HUES48 (cell line): ENCODE results near the gene DAD1.

Experiments
- H3K27ac ChIP-seq: one replicate; pipeline ENCODE4 v1.7.0; 2013; ENCODE audit warnings: low read depth, low read length, inconsistent platforms
- H3K27me3 ChIP-seq: 2 replicates; pipeline ENCODE4 v1.6.1; 2013; ENCODE audit warnings: mild to moderate bottlenecking, low read length; ENCODE audit not compliant: control insufficient read depth, insufficient read depth
- H3K36me3 ChIP-seq: 2 replicates; pipeline ENCODE4 v1.6.1; 2013; ENCODE audit warnings: low read length; ENCODE audit not compliant: control insufficient read depth, insufficient read depth
- H3K4me1 ChIP-seq: 2 replicates; pipeline ENCODE4 v1.6.1; 2013; ENCODE audit warnings: mild to moderate bottlenecking, low read length; ENCODE audit not compliant: control insufficient read depth, insufficient read depth
- H3K4me3 ChIP-seq: 2 replicates; pipeline ENCODE4 v1.5.1; 2013; ENCODE audit warnings: mild to moderate bottlenecking, low read depth, low read length
- H3K9ac ChIP-seq: 2 replicates; pipeline ENCODE4 v1.6.1; 2013; ENCODE audit warnings: mild to moderate bottlenecking, low read depth, low read length, moderate library complexity
- H3K9me3 ChIP-seq: 2 replicates; pipeline ENCODE4 v1.6.1; 2013; ENCODE audit warnings: low read length; ENCODE audit not compliant: control insufficient read depth, insufficient read depth

DAD1 gene

DNA sequence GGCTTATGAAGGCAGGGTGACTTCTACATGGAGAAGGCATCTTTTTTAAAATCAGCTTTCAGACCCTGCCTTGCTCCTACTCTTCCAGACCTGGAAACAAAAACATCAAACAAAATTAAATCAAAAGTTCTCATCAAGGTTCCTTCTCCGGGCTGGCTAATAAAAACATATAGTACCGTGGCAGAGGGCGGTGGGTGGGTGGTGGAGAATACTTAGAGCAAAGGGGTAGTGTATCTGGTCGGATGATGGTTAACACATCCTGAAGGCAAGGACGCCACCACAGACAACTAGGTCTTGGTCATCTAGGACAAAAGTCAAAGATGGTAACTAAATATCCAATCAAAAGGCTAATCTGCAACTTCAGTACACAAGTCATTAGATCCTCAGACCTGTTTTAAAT is 1.8 kb downstream of the DAD1 start:
- no peaks in the 10 kb centered on the region for H3K9me3 ChIP-seq
- H3K27ac ChIP-seq: no peak overlapping the region
- H3K27me3 ChIP-seq: no peaks in the 10 kb centered on the region
- no peak overlapping the region for H3K9ac ChIP-seq
- H3K4me3 ChIP-seq: no peak overlapping the region
- H3K4me1 ChIP-seq: 0 out of 2 replicates have a peak, but pooled peaks cover 6% of the 10 kb centered on the region
- 0 out of 2 replicates have a peak, but pooled peaks cover 3% of the 10 kb centered on the region for H3K36me3 ChIP-seq

DNA sequence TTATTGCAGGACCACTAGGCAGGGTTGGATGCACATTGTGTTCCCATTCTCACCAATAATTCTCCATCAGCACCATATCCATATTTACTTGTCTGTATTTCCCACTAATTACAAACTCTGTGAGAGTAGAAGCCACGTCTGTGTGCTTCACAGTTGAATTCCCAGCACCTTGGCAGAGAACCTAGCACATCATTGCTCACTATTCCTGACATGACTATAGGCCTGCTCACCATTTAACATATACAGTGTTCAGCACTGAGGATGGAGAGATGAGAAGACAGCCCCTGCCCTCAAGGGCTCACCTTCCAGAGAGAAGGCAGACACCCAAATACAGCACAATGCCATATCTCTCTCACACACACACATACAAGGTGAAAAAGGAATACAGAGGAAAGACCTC is 5.0 kb downstream of the DAD1 start:
- Histone ChIP-seq H3K27ac (no peak overlapping the region), H3K9me3 (no peaks in the 10 kb centered on the region), H3K4me3 (no peak overlapping the region), H3K36me3 (peaks cover 9% of the 10 kb centered on the region; the same call in 1 of the 2 replicates), H3K9ac (no peak overlapping the region), H3K27me3 (no peaks in the 10 kb centered on the region), H3K4me1 (0 out of 2 replicates have a peak, but pooled peaks cover 3% of the 10 kb centered on the region)

- Histone ChIP-seq H3K4me1 (no peaks in the 10 kb centered on the region), H3K9ac (no peak overlapping the region), H3K27ac (no peak overlapping the region), H3K27me3 (no peaks in the 10 kb centered on the region), H3K36me3 (peaks cover 12% of the 10 kb centered on the region; the same call in 1 of the 2 replicates), H3K9me3 (no peaks in the 10 kb centered on the region), H3K4me3 (no peak overlapping the region)
Observed at GRCh38 chr14:22580625-22581024, 8.4 kb downstream of the DAD1 start.

DNA sequence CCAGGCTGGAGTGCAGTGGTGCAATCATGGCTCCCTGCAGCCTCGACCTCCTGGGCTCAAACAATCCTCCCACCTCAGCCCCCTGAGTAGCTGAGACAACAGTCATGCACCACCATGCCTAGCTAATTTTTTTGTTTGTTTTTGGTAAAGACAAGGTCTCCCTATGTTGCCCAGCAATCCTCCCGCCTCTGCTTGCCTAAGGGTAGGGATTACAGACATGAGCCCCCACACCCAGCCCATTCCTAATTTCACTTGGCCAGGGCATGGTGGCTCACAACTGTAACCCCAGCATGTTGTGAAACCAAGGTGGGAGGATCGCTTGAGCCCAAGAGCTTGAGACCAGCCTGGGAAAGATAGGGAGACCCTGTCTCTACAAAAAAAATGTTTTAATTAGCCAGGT is 9.1 kb downstream of the DAD1 start:
- Histone ChIP-seq H3K9me3 (no peaks in the 10 kb centered on the region), H3K9ac (no peak overlapping the region), H3K4me3 (no peak overlapping the region), H3K4me1 (no peaks in the 10 kb centered on the region), H3K27me3 (no peaks in the 10 kb centered on the region), H3K36me3 (peaks cover 12% of the 10 kb centered on the region), H3K27ac (no peak overlapping the region)

DNA sequence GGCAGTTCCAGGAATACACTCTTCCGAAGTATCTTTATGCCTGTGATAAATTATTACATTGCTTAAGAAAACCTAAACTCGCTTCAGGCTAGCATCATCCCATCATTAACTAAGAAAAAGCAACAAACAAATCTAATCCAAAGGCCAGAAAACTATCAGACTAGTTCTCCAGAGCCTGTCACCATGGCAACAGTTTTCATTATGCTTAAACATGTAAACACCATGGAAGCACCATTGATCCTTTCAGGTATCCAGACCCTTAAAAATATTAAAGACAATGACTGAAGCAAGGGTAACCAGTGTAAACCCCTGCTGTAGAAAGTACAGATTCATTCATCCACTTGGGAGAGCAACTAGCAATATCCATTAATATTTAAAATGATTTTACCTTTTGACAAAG is 9.8 kb downstream of the DAD1 start:
- H3K27me3 ChIP-seq: no peaks in the 10 kb centered on the region
- H3K27ac ChIP-seq: no peak overlapping the region
- no peaks in the 10 kb centered on the region for H3K4me1 ChIP-seq
- no peak overlapping the region for H3K9ac ChIP-seq
- peaks cover 18% of the 10 kb centered on the region for H3K36me3 ChIP-seq
- no peak overlapping the region for H3K4me3 ChIP-seq
- H3K9me3 ChIP-seq: no peaks in the 10 kb centered on the region

GRCh38 chr14:22577334-22577908 is 11.6 kb downstream of the DAD1 start:
- peaks cover 35% of the 10 kb centered on the region for H3K36me3 ChIP-seq
- H3K9ac ChIP-seq: no peak overlapping the region
- no peaks in the 10 kb centered on the region for H3K27me3 ChIP-seq
- no peaks in the 10 kb centered on the region for H3K4me1 ChIP-seq
- H3K4me3 ChIP-seq: no peak overlapping the region
- H3K9me3 ChIP-seq: no peaks in the 10 kb centered on the region
- no peak overlapping the region for H3K27ac ChIP-seq

DNA sequence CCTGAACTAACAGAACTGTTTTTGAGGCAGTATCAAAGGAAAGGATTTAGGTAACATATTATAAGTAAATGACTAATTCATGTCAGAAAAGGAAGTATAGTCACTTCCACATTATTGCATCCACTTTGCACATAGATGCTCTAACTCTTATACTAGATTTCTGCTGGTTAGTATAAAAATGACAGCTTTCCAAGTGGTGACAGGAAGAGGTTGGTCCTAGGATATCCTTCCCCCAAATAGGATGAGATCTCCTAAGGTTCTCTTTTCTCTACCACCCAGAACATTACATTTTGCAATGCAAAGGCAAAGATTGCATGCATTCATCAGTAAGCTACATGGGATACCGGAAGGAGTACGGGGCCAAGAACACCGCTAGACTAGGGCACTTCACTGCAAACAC is 15.2 kb downstream of the DAD1 start:
- peaks cover 9% of the 10 kb centered on the region for H3K4me1 ChIP-seq
- H3K4me3 ChIP-seq: no peak overlapping the region
- H3K36me3 ChIP-seq: peaks cover 47% of the 10 kb centered on the region
- no peaks in the 10 kb centered on the region for H3K9me3 ChIP-seq
- no peaks in the 10 kb centered on the region for H3K27me3 ChIP-seq
- H3K9ac ChIP-seq: no peak overlapping the region
- H3K27ac ChIP-seq: no peak overlapping the region

DNA sequence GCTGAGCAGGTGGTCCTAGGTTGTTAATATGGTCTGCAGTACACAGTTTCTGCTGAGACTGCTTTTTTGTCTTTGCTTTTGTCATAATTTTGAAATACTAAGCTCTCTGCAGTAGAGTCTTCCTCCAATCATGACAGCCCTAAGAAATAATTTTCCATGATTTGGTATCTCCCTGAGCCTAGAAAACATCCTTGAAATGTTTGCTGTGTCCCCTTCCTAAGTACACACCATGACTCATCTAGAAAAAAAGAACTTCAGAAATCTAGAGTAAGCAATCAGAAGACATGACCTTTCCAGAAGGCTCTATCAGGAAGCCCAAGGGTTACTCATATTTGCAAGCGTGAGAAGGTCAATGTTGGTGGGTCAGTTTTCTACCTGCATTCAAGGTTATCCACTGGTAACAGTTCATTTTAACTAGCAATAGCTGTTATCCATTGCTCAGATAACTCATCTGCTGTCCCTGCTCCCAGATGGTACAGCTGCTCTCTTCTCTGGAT is 16.4 kb downstream of the DAD1 start:
- H3K27ac ChIP-seq: no peak overlapping the region
- no peak overlapping the region for H3K9ac ChIP-seq
- no peaks in the 10 kb centered on the region for H3K9me3 ChIP-seq
- peaks cover 9% of the 10 kb centered on the region for H3K4me1 ChIP-seq
- peaks cover 53% of the 10 kb centered on the region for H3K36me3 ChIP-seq
- H3K4me3 ChIP-seq: no peak overlapping the region
- H3K27me3 ChIP-seq: no peaks in the 10 kb centered on the region

GRCh38 chr14:22570132-22570949 is 18.7 kb downstream of the DAD1 start:
- H3K9ac ChIP-seq: peak overlapping the region; percentile 39
- peaks cover 9% of the 10 kb centered on the region for H3K4me1 ChIP-seq
- no peaks in the 10 kb centered on the region for H3K27me3 ChIP-seq
- H3K36me3 ChIP-seq: peaks cover 61% of the 10 kb centered on the region
- no peak overlapping the region for H3K4me3 ChIP-seq
- no peaks in the 10 kb centered on the region for H3K9me3 ChIP-seq
- peak overlapping the region; percentile 83 for H3K27ac ChIP-seq

- Histone ChIP-seq H3K9ac (no peak overlapping the region), H3K27ac (no peak overlapping the region), H3K36me3 (peaks cover 63% of the 10 kb centered on the region), H3K4me1 (peaks cover 9% of the 10 kb centered on the region), H3K4me3 (no peak overlapping the region), H3K9me3 (no peaks in the 10 kb centered on the region), H3K27me3 (no peaks in the 10 kb centered on the region)
Observed at GRCh38 chr14:22569737-22570131, 19.3 kb downstream of the DAD1 start.

DNA sequence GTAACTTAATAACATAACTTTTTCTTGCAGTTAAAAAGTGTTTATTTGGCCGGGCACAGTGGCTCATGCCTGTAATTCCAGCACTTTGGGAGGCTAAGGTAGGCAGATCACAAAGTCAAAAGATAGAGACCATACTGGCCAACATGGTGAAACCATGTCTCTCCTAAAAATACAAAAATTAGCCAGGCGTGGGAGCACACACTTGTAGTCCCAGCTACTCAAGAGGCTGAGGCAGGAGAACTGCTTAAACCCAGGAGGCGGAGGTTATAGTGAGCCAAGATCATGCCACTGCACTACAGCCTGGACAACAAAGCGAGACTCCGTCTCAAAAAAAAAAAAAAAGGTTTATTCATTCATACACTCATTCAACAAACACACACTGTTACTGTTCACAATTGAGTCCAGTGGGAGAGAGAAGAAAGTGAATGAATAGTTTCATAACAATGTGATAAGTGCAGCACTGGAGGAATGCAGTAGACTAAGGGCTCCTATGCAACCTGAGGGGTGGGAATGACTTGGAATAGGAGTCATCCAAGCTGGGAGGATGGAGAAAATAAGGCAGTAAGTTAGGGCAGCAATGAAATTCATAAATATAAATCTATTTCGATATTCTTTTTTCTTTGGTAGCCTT is 19.8 kb downstream of the DAD1 start:
- H3K9ac ChIP-seq: no peak overlapping the region
- peaks cover 63% of the 10 kb centered on the region for H3K36me3 ChIP-seq
- H3K27me3 ChIP-seq: no peaks in the 10 kb centered on the region
- H3K4me1 ChIP-seq: peaks cover 9% of the 10 kb centered on the region
- H3K27ac ChIP-seq: no peak overlapping the region
- H3K4me3 ChIP-seq: no peak overlapping the region
- no peaks in the 10 kb centered on the region for H3K9me3 ChIP-seq
